GM19025 (cell line): Measurements from ENCODE around the gene DNLZ.

Experiments used
- ATAC-seq: cut with Tn5 transposase; IDR thresholded peaks from one replicate; pipeline ENCODE4 v1.9.1; 2021; ENCODE audit warnings: mild to moderate bottlenecking, low read depth, moderate library complexity; ENCODE audit not compliant: unreplicated experiment

DNLZ gene

GRCh38 chr9:136333486-136333885 is 30.1 kb downstream of the DNLZ start:
- ATAC-seq: no peak

GRCh38 chr9:136333045-136333444 is 30.5 kb downstream of the DNLZ start:
- no peak for ATAC-seq

GRCh38 chr9:136332482-136332983 is 31.0 kb downstream of the DNLZ start:
- no peak for ATAC-seq

- no peak for ATAC-seq
Observed at GRCh38 chr9:136331556-136332481, 31.7 kb downstream of the DNLZ start.

- ATAC-seq: no peak
Observed at GRCh38 chr9:136331030-136331429, 32.5 kb downstream of the DNLZ start.

GRCh38 chr9:136330406-136330990 is 33.0 kb downstream of the DNLZ start:
- no peak for ATAC-seq

GRCh38 chr9:136329636-136330405 is 33.7 kb downstream of the DNLZ start:
- no peak for ATAC-seq

GRCh38 chr9:136329211-136329627 is 34.3 kb downstream of the DNLZ start:
- no peak for ATAC-seq

GRCh38 chr9:136328622-136329041 is 34.9 kb downstream of the DNLZ start:
- no peak for ATAC-seq

- no peak for ATAC-seq
Observed at GRCh38 chr9:136328011-136328621, 35.4 kb downstream of the DNLZ start.

- ATAC-seq: no peak
Observed at GRCh38 chr9:136327304-136327974, 36.1 kb downstream of the DNLZ start, which contains the start of gene GPSM1. Gene GPSM1, plus strand, starts transcription at chr9:136327539. Its CDS starts 157 bp downstream, at chr9:136327696.

- no peak for ATAC-seq
Observed at GRCh38 chr9:136326761-136327303, 36.7 kb downstream of the DNLZ start.

- no peak for ATAC-seq
Observed at GRCh38 chr9:136326061-136326760, 37.3 kb downstream of the DNLZ start.

GRCh38 chr9:136325358-136325757 is 38.2 kb downstream of the DNLZ start:
- no peak for ATAC-seq

- ATAC-seq: no peak
Observed at GRCh38 chr9:136324501-136325300, 38.8 kb downstream of the DNLZ start.

GRCh38 chr9:136323371-136323789 is 40.2 kb downstream of the DNLZ start:
- no peak for ATAC-seq

GRCh38 chr9:136322756-136323330 is 40.7 kb downstream of the DNLZ start:
- no peak for ATAC-seq

- ATAC-seq: no peak
Observed at GRCh38 chr9:136321561-136321960, 42.0 kb downstream of the DNLZ start.
